SK-N-SH (cell line): Measurements from ENCODE around the gene APOE. TPM values are rescaled to one million over a fixed set of nuclear protein-coding genes. Genes with fewer than 3 reads are reported as not detected.

Source experiments
- CTCF ChIA-PET: fragments of 300-600, 350-600 bp; formaldehyde crosslinking; extraction: SDS; loops from one replicate; lab custom pipeline; 2021; lab: Yijun Ruan, JAX
- POLR2A ChIA-PET: fragments of 350-600 bp; sonication (Branson Sonifier 250); formaldehyde crosslinking; extraction: SDS; loops from one replicate; lab custom pipeline; 2020; ENCODE audit warnings: antibody characterized with exemption, inconsistent platforms; lab: Yijun Ruan, JAX
- DNase-seq: peaks from one replicate; pipeline ENCODE4 v3.0.0; 2012
- H2AFZ ChIP-seq: fragments of 200-600 bp; sonication (generic); 2 replicates; pipeline ENCODE4 v1.8.1; 2016; ENCODE audit warnings: antibody characterized with exemption, mild to moderate bottlenecking, low read depth
- H3F3A ChIP-seq: fragments of 200-600 bp; sonication (generic); replicated peaks from 2 replicates; pipeline ENCODE3; 2016; ENCODE audit warnings: antibody characterized with exemption, mild to moderate bottlenecking; ENCODE audit not compliant: insufficient read depth
- H3K27ac ChIP-seq, 2 experiments: fragments of 200-500 bp in 1 of 2; fragments of 200-600 bp in 1 of 2; sonication (Bioruptor generic) in 1 of 2; sonication (generic), shearing (Covaris generic) in 1 of 2; 2 replicates each; pipeline versions ENCODE4 v1.5.1 to v1.6.1; 2014 to 2016; ENCODE audit warnings: low read depth in 2 of 2, inconsistent platforms in 1 of 2, low read length in 1 of 2, mild to moderate bottlenecking in 1 of 2, mixed read lengths in 1 of 2
- H3K27me3 ChIP-seq: fragments of 200-600 bp; sonication (generic), shearing (Covaris generic); 2 replicates; pipeline ENCODE4 v1.6.1; 2016; ENCODE audit warnings: mixed run types; ENCODE audit not compliant: insufficient read depth
- H3K36me3 ChIP-seq, 2 experiments: fragments of 200-500 bp in 1 of 2; fragments of 200-600 bp in 1 of 2; sonication (Bioruptor generic) in 1 of 2; sonication (generic) in 1 of 2; replicated peaks in 1 of 2; 2 replicates each; pipeline versions ENCODE3 to v1.5.1; 2014 to 2016; ENCODE audit warnings: low read length in 1 of 2, mild to moderate bottlenecking in 1 of 2; ENCODE audit not compliant: insufficient read depth in 2 of 2, control insufficient read depth in 1 of 2
- H3K4me1 ChIP-seq, 2 experiments: fragments of 200-500 bp in 1 of 2; fragments of 200-600 bp in 1 of 2; sonication (Bioruptor generic) in 1 of 2; sonication (generic), shearing (Covaris generic) in 1 of 2; 2 replicates each; pipeline versions ENCODE4 v1.5.1 to v1.6.1; 2014 to 2016; ENCODE audit warnings: low read depth in 1 of 2, low read length in 1 of 2, mixed run types in 1 of 2; ENCODE audit not compliant: insufficient read depth in 2 of 2, control insufficient read depth in 1 of 2
- H3K4me2 ChIP-seq: fragments of 200-600 bp; sonication (generic), shearing (Covaris generic); 2 replicates; pipeline ENCODE4 v1.6.1; 2017; ENCODE audit warnings: mixed run types
- H3K4me3 ChIP-seq, 2 experiments: fragments of 200-500 bp in 1 of 2; fragments of 200-600 bp in 1 of 2; sonication (Bioruptor generic) in 1 of 2; sonication (generic), shearing (Covaris generic) in 1 of 2; 2 replicates each; pipeline versions ENCODE4 v1.5.1 to v1.8.1; 2014 to 2016; ENCODE audit warnings: low read depth in 2 of 2, inconsistent platforms in 1 of 2, low read length in 1 of 2, mild to moderate bottlenecking in 1 of 2, mixed read lengths in 1 of 2, moderate library complexity in 1 of 2
- H3K79me2 ChIP-seq: fragments of 200-600 bp; sonication (generic); 2 replicates; pipeline ENCODE4 v1.8.1; 2017; ENCODE audit warnings: mild to moderate bottlenecking; ENCODE audit not compliant: insufficient read depth
- H3K9ac ChIP-seq: fragments of 200-600 bp; sonication (generic); 2 replicates; pipeline ENCODE4 v1.6.1; 2017; ENCODE audit warnings: mixed run types
- H3K9me2 ChIP-seq: fragments of 200-600 bp; sonication (generic); 2 replicates; pipeline ENCODE4 v1.6.1; 2017; ENCODE audit warnings: mixed run types
- H3K9me3 ChIP-seq: fragments of 200-600 bp; sonication (generic); 2 replicates; pipeline ENCODE4 v1.6.1; 2017; ENCODE audit warnings: mixed run types, mild to moderate bottlenecking, moderate library complexity
- H4K20me1 ChIP-seq: fragments of 200-600 bp; sonication (generic); 2 replicates; pipeline ENCODE4 v1.6.1; 2017; ENCODE audit warnings: mild to moderate bottlenecking, mixed run types; ENCODE audit not compliant: insufficient read depth
- CHD2 ChIP-seq: fragments of 150-350 bp; IDR thresholded peaks from 2 replicates; pipeline ENCODE4 v1.6.1; 2018; ENCODE audit warnings: low read length; ENCODE audit not compliant: partially characterized antibody
- ELF1 ChIP-seq: IDR thresholded peaks from 2 replicates; pipeline ENCODE4 v1.4.0; 2012
- FOSL2 ChIP-seq: IDR thresholded peaks from 2 replicates; pipeline ENCODE4 v1.4.0; 2012; ENCODE audit warnings: low read depth, mild to moderate bottlenecking, moderate library complexity, borderline replicate concordance
- GABPA ChIP-seq: IDR thresholded peaks from 2 replicates; pipeline ENCODE4 v1.4.0; 2012; ENCODE audit warnings: low read depth, mild to moderate bottlenecking
- MXI1 ChIP-seq: IDR thresholded peaks from 2 replicates; pipeline ENCODE4 v1.6.1; 2012; ENCODE audit warnings: mild to moderate bottlenecking, low read depth, low read length, improper control_type of control experiment
- NRF1 ChIP-seq: IDR thresholded peaks from 2 replicates; pipeline ENCODE4 v1.6.1; 2012; ENCODE audit warnings: low read depth, mild to moderate bottlenecking, low read length
- RAD21 ChIP-seq: IDR thresholded peaks from 2 replicates; pipeline ENCODE4 v1.6.1; 2012; ENCODE audit warnings: mild to moderate bottlenecking, low read length
- REST ChIP-seq: IDR thresholded peaks from 2 replicates; pipeline ENCODE4 v1.6.1; 2012; ENCODE audit warnings: mild to moderate bottlenecking, low read depth, low read length, moderate library complexity
- TAF1 ChIP-seq: IDR thresholded peaks from 2 replicates; pipeline ENCODE4 v1.6.1; 2012; ENCODE audit warnings: low read depth, mild to moderate bottlenecking, low read length, moderate library complexity, borderline replicate concordance
- TCF12 ChIP-seq: IDR thresholded peaks from 2 replicates; pipeline ENCODE4 v1.4.0; 2012
- TEAD4 ChIP-seq: IDR thresholded peaks from 2 replicates; pipeline ENCODE4 v1.4.0; 2012; ENCODE audit warnings: mild to moderate bottlenecking, borderline replicate concordance; ENCODE audit not compliant: insufficient read depth
- WGBS: methylation state at CpG from one replicate; pipeline ENCODE4 v1.1.6; 2017; ENCODE audit warnings: low lambda C conversion rate; 5-methylcytosine and 5-hydroxymethylcytosine counted together
- polyA plus RNA-seq, 3 experiments: library from polyadenylated mRNA; depleted of rRNA; stranded (reverse); fragments of >200 nt; gene quantifications; 2 replicates each; pipeline ENCODE4 v1.2.3, GENCODE V29; 2012

APOE gene
- polyA plus RNA-seq, 1 of the 3 experiments (the other 2 are of a cell fraction) = 56.0 TPM

DNA sequence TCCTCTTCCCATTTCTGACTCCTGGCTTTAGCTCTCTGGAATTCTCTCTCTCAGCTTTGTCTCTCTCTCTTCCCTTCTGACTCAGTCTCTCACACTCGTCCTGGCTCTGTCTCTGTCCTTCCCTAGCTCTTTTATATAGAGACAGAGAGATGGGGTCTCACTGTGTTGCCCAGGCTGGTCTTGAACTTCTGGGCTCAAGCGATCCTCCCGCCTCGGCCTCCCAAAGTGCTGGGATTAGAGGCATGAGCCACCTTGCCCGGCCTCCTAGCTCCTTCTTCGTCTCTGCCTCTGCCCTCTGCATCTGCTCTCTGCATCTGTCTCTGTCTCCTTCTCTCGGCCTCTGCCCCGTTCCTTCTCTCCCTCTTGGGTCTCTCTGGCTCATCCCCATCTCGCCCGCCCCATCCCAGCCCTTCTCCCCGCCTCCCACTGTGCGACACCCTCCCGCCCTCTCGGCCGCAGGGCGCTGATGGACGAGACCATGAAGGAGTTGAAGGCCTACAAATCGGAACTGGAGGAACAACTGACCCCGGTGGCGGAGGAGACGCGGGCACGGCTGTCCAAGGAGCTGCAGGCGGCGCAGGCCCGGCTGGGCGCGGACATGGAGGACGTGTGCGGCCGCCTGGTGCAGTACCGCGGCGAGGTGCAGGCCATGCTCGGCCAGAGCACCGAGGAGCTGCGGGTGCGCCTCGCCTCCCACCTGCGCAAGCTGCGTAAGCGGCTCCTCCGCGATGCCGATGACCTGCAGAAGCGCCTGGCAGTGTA lies 2.7 kb downstream of the APOE start:
- WGBS = 93% methylated on average over 28 of the region's 46 CpGs
- CTCF ChIA-PET = interaction anchor here (6.2 kb wide), 1 partner anchor 43 kb away, joined by 57 read pairs; no protein-coding TSS in a partner anchor
- Histone ChIP-seq H3K36me3 (no peaks in the 10 kb centered on the region), H2AFZ (no peak overlapping the region), H3K9me3 (no peaks in the 10 kb centered on the region), H3K27me3 (no peaks in the 10 kb centered on the region), H3K4me2 (no peak overlapping the region), H3K4me3 (no peak overlapping the region), H4K20me1 (no peaks in the 10 kb centered on the region), H3K79me2 (no peaks in the 10 kb centered on the region), H3F3A (peaks cover 20% of the 10 kb centered on the region), H3K9ac (no peak overlapping the region), H3K4me1 (peaks cover 4 to 14% of the 10 kb centered on the region in 2 experiments; a peak in 1 of 4 replicates)
- peak; percentile 9 for DNase-seq
- POLR2A ChIA-PET = no interaction called here
- TF ChIP-seq MXI1 (no peak), GABPA (no peak), TCF12 (no peak), NRF1 (no peak), ELF1 (no peak), TAF1 (no peak)
- TF ChIP-seq, all 33 proteins: peak for 0
- Histone ChIP-seq H3K27ac (no peak overlapping the region), H3K9me2 (no peaks in the 10 kb centered on the region)

GRCh38 chr19:44908836-44909261 lies 3.3 kb downstream of the APOE start:
- no peaks in the 10 kb centered on the region for H3K36me3 ChIP-seq
- H3K9me3 ChIP-seq = no peaks in the 10 kb centered on the region
- peaks cover 14% of the 10 kb centered on the region for H3F3A ChIP-seq
- TF ChIP-seq RAD21 = no peak
- no peak for TF ChIP-seq TEAD4
- TF ChIP-seq MXI1 = no peak
- no peak for TF ChIP-seq REST
- no peak for TF ChIP-seq FOSL2
- TF ChIP-seq CHD2 = no peak
- no peak for TF ChIP-seq NRF1
- no peak for TF ChIP-seq GABPA
- no peaks in the 10 kb centered on the region for H3K79me2 ChIP-seq
- H2AFZ ChIP-seq = no peak overlapping the region
- DNase-seq = peak; percentile 21
- 94% methylated on average over 19 of the region's 44 CpGs for WGBS
- CTCF ChIA-PET = interaction anchor here (6.2 kb wide), 1 partner anchor 42 kb away, joined by 57 read pairs; no protein-coding TSS in a partner anchor
- peaks cover 4 to 12% of the 10 kb centered on the region in 2 experiments; a peak in 1 of 4 replicates for H3K4me1 ChIP-seq
- no peaks in the 10 kb centered on the region for H3K9me2 ChIP-seq
- H3K27me3 ChIP-seq = no peaks in the 10 kb centered on the region
- H3K27ac ChIP-seq = no peak overlapping the region
- no peak overlapping the region for H3K4me3 ChIP-seq
- no peak overlapping the region for H3K9ac ChIP-seq
- POLR2A ChIA-PET = no interaction called here
- no peak overlapping the region for H3K4me2 ChIP-seq
- H4K20me1 ChIP-seq = no peaks in the 10 kb centered on the region
